ENCODE results near the gene KRT83. TPM values are rescaled to one million over a fixed set of nuclear protein-coding genes. Genes with fewer than 3 reads are reported as not detected.
A peak's percentile ranks its signal among the peaks of the same experiment; 100 is the strongest.
"Not testable (repeated sequence)": the region's sequence is repeated elsewhere in the genome, so short reads cannot be mapped to it uniquely, and the experiment has no call there.

KRT83 gene
- polyA plus RNA-seq, 3 donors = not detected

DNA sequence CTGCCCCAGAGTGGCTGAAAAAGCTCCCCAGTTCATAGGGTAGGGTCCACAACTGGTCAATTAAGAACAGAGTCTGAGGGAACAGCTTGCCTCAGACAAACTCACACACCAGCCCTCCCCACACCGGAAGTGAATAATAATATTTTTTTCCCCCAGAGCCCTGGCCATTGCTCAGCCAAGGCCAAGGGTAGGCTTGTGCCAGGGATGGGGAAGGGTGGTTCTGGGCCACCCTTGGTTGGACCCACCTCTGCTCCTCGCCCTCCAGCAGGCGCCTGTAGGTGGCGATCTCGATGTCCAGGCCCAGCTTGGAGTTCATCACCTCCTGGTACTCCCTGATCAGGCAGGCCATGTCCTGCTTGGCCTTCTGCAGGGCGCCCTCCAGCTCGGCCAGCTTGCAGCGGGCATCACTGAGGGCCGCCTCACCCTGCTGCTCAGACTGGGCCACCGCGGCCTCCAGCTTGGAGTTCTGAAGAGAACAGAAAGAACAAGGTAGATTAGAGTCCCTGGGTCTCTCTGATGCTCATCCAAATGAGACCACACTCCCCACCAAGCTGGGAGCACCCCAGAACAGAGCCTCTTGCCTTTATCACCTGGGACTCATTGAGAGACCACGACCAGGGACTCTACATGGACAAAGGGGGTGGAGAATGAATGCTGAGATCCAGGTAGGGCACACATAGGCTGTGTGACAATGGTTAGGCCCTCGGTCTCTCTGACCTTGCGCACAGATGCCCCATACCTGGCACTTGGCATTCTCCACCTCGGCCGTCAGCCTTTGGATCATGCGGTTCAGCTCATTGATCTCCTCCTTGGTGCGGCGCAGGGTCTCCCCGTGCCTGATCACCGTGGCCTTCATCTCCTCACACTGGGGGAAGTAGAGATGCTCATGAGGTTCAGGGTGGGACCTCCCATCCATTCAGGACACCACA lies 34.1 kb downstream of the KRT83 start:
- H3K9me3 Mint-ChIP-seq; H3K9me3 ChIP-seq (replicated peaks in 1 of 2; ENCODE audit: control insufficient read depth in 1 of 2, insufficient read depth in 1 of 2, low read length in 2 of 2); intact Hi-C loops (cut with micrococcal nuclease); H3K36me3 ChIP-seq (replicated peaks in 1 of 2; ENCODE audit: control insufficient read depth in 1 of 2, insufficient read depth in 2 of 2, low read length in 2 of 2); H3K4me1 ChIP-seq (ENCODE audit: control insufficient read depth in 1 of 2, insufficient read depth in 2 of 2, low read length in 2 of 2); DNase-seq; H3K4me2 ChIP-seq (replicated peaks; ENCODE audit: extremely low read depth, low read length, poor library complexity, severe bottlenecking); H3K36me3 Mint-ChIP-seq; H3K4me3 ChIP-seq (replicated peaks in 1 of 3; ENCODE audit: low read depth in 2 of 3, low read length in 3 of 3); H3K9ac ChIP-seq (ENCODE audit: insufficient read depth, low read length, poor library complexity, severe bottlenecking); H3K79me2 ChIP-seq (ENCODE audit: insufficient read depth, low read length); H3K4me1 Mint-ChIP-seq; H4K20me1 ChIP-seq (ENCODE audit: insufficient read depth, low read length); H3K27ac ChIP-seq (ENCODE audit: low read depth in 1 of 2, low read length in 2 of 2); H2AFZ ChIP-seq (ENCODE audit: insufficient read depth, low read depth, low read length, poor library complexity, severe bottlenecking): not testable (repeated sequence)
- peak; percentile 31 for TF ChIP-seq CTCF (IDR thresholded peaks at IDR 0.05)
- Mint-ChIP-seq H3K4me3 (peak overlapping the region in 1 of 2 donors; percentile 30), H3K27me3 (ENCODE audit: low read depth in 3 of 3) (peaks cover 13 to 25% (median 20%) of the 10 kb centered on the region in 3 donors), H3K27ac (peak overlapping the region in 3 of 7 donors; percentile 46 to 80 (median 64))
- WGBS (ENCODE audit: insufficient coverage) = 93% methylated on average over 4 of the region's 21 CpGs
- H3K27me3 ChIP-seq (ENCODE audit: control insufficient read depth in 2 of 2, insufficient read depth in 2 of 2, low read length in 2 of 2) = peaks cover 3 to 11% of the 10 kb centered on the region in 2 donors

DNA sequence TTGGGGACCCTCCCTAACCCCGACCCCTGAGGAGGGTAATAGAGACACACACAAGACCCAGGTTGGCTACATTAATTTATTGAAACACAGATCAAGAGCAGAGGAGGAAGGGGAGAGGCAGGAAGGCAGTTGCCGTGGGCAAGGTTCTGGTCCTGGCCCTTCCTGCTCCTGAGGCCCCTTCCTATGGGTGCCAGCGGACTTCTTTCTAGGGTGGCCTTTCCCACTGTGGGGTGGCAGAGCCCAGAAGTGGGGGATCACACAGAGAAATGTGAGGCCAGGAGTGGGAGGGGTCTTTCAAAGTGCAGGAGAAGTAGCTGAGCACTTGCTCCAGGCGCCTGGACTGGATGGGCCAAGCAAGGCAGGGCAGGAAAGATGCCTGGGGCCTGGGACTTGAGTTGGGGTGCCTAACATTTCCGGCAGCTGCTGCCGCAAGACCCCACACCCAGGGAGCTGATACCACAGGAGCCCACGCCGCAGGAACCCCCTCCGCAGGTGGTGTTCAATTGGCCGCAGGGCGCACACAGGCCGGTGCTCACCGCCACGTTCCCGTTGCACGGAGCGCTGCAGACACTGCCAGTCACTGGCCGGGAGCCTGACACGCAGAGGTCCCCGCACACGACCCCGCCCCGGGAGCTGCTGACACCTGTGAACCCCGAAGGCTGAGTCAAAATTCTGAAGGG lies 35.2 kb downstream of the KRT83 start:
- Histone ChIP-seq H2AFZ (ENCODE audit: insufficient read depth, low read depth, low read length, poor library complexity, severe bottlenecking) (no peak overlapping the region), H3K4me2 (replicated peaks; ENCODE audit: extremely low read depth, low read length, poor library complexity, severe bottlenecking) (no peak overlapping the region), H4K20me1 (ENCODE audit: insufficient read depth, low read length) (no peaks in the 10 kb centered on the region), H3K9ac (ENCODE audit: insufficient read depth, low read length, poor library complexity, severe bottlenecking) (no peak overlapping the region), H3K4me1 (ENCODE audit: control insufficient read depth in 1 of 2, insufficient read depth in 2 of 2, low read length in 2 of 2) (peaks cover 5 to 8% of the 10 kb centered on the region in 2 donors), H3K27ac (ENCODE audit: low read depth in 1 of 2, low read length in 2 of 2) (no peak overlapping the region), H3K9me3 (replicated peaks in 1 of 2; ENCODE audit: control insufficient read depth in 1 of 2, insufficient read depth in 1 of 2, low read length in 2 of 2) (no peaks in the 10 kb centered on the region), H3K4me3 (replicated peaks in 1 of 3; ENCODE audit: low read depth in 2 of 3, low read length in 3 of 3) (no peak overlapping the region), H3K36me3 (replicated peaks in 1 of 2; ENCODE audit: control insufficient read depth in 1 of 2, insufficient read depth in 2 of 2, low read length in 2 of 2) (no peaks in the 10 kb centered on the region), H3K79me2 (ENCODE audit: insufficient read depth, low read length) (no peaks in the 10 kb centered on the region), H3K27me3 (ENCODE audit: control insufficient read depth in 2 of 2, insufficient read depth in 2 of 2, low read length in 2 of 2) (peaks cover 3 to 5% of the 10 kb centered on the region in 2 donors)
- Mint-ChIP-seq H3K27me3 (ENCODE audit: low read depth in 3 of 3) (peaks cover 5 to 16% (median 12%) of the 10 kb centered on the region in 3 donors), H3K4me3 (no peak overlapping the region), H3K36me3 (no peaks in the 10 kb centered on the region), H3K9me3 (peaks cover 0 to 3% (median 0%) of the 10 kb centered on the region in 7 donors), H3K4me1 (peaks cover 15% of the 10 kb centered on the region), H3K27ac (no peak overlapping the region)
- WGBS (ENCODE audit: insufficient coverage) = 93% methylated on average over 22 of the region's 24 CpGs
- no peak for DNase-seq
- TF ChIP-seq CTCF (IDR thresholded peaks at IDR 0.05) = no peak
- intact Hi-C loops (cut with micrococcal nuclease) = no loop called here

Data from CD14-positive monocyte (primary cell).